Loucy (cell line): ENCODE results near the gene TRRAP.

Source experiments
- H2AFZ ChIP-seq: fragments of 200-600 bp; sonication (generic); 2 replicates; pipeline ENCODE4 v1.6.0; 2016; ENCODE audit warnings: antibody characterized with exemption, mild to moderate bottlenecking, low read length, moderate library complexity
- H3F3A ChIP-seq: fragments of 200-600 bp; 2 replicates; pipeline ENCODE4 v1.6.0; 2016; ENCODE audit warnings: antibody characterized with exemption, low read depth, mild to moderate bottlenecking
- H3K27me3 ChIP-seq: fragments of 200-600 bp; sonication (generic); 2 replicates; pipeline ENCODE4 v1.6.1; 2014; ENCODE audit warnings: low read length, mild to moderate bottlenecking; ENCODE audit not compliant: insufficient read depth, poor library complexity, severe bottlenecking
- H3K36me3 ChIP-seq: fragments of 200-600 bp; sonication (generic); 2 replicates; pipeline ENCODE4 v1.6.1; 2016; ENCODE audit warnings: low read length; ENCODE audit not compliant: insufficient read depth
- H3K4me1 ChIP-seq: fragments of 200-600 bp; sonication (generic); 2 replicates; pipeline ENCODE4 v1.5.1; 2014; ENCODE audit warnings: low read length, mild to moderate bottlenecking; ENCODE audit not compliant: insufficient read depth, poor library complexity, severe bottlenecking
- H3K4me2 ChIP-seq: fragments of 200-600 bp; sonication (generic); 2 replicates; pipeline ENCODE4 v1.6.0; 2014; ENCODE audit warnings: antibody characterized with exemption, low read length, low read depth, mild to moderate bottlenecking; ENCODE audit not compliant: poor library complexity, severe bottlenecking
- H3K4me3 ChIP-seq: fragments of 200-600 bp; sonication (generic); 2 replicates; pipeline ENCODE4 v1.5.1; 2014; ENCODE audit warnings: low read length, mild to moderate bottlenecking, mixed read lengths; ENCODE audit not compliant: poor library complexity, severe bottlenecking
- H3K79me2 ChIP-seq: fragments of 200-600 bp; sonication (generic); 2 replicates; pipeline ENCODE4 v1.6.1; 2014; ENCODE audit warnings: low read length; ENCODE audit not compliant: insufficient read depth
- H3K9ac ChIP-seq: fragments of 200-600 bp; sonication (generic); 2 replicates; pipeline ENCODE4 v1.6.0; 2014; ENCODE audit warnings: mild to moderate bottlenecking, low read depth, low read length, moderate library complexity; ENCODE audit not compliant: poor library complexity, severe bottlenecking
- H3K9me2 ChIP-seq: fragments of 200-600 bp; sonication (generic); replicated peaks from 2 replicates; pipeline ENCODE4 v1.6.1; 2016; ENCODE audit warnings: low read depth, low read length, mixed read lengths
- H3K9me3 ChIP-seq: fragments of 200-600 bp; sonication (generic); 2 replicates; pipeline ENCODE4 v1.6.1; 2014; ENCODE audit warnings: mild to moderate bottlenecking, antibody characterized with exemption, low read length, low read depth; ENCODE audit not compliant: insufficient read depth
- H4K20me1 ChIP-seq: fragments of 200-600 bp; sonication (generic); 2 replicates; pipeline ENCODE4 v1.6.0; 2014; ENCODE audit warnings: antibody characterized with exemption, low read length, mild to moderate bottlenecking; ENCODE audit not compliant: insufficient read depth, poor library complexity, severe bottlenecking
- CTCF ChIP-seq: fragments of 200-600 bp; sonication (generic); conservative IDR thresholded peaks from 2 replicates; pipeline ENCODE4 v1.5.1; 2014; ENCODE audit warnings: mild to moderate bottlenecking, antibody characterized with exemption, low read length
- EZH2phosphoT487 ChIP-seq: fragments of 200-600 bp; IDR thresholded peaks from 2 replicates; pipeline ENCODE4 v1.6.1; 2018; ENCODE audit warnings: antibody characterized with exemption, mild to moderate bottlenecking, moderate library complexity, borderline replicate concordance

Gene TRRAP

GRCh38 chr7:98903246-98903645 lies 24.9 kb downstream of the TRRAP start:
- Histone ChIP-seq H3K9me2 (no peaks in the 10 kb centered on the region), H3K4me2 (no peak overlapping the region), H3K36me3 (peaks cover 90% of the 10 kb centered on the region), H3K9me3 (no peaks in the 10 kb centered on the region), H4K20me1 (no peaks in the 10 kb centered on the region), H3F3A (no peaks in the 10 kb centered on the region), H3K79me2 (no peaks in the 10 kb centered on the region), H3K27me3 (no peaks in the 10 kb centered on the region), H2AFZ (no peak overlapping the region), H3K9ac (no peak overlapping the region), H3K4me3 (no peak overlapping the region), H3K4me1 (no peaks in the 10 kb centered on the region)
- no peak for TF ChIP-seq CTCF
- no peak for TF ChIP-seq EZH2phosphoT487

DNA sequence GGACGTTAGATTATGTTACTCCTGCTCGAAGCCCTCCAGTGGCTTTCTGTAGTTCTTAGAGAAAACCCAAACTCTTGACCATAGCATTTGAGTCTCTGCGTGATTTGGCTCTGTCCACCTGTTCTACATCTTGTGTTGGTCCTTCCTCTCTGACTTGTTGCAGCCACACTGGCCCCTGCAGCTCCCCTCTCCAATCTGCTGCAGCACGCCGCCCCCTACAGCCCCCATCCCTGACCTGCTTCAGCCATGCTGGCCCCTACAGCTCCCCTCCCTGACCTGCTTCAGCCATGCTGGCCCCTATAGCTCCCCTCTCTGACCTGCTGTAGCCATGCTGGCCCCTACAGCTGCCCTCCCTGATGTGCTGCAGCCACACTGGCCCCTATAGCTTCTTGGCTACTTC lies 29.2 kb downstream of the TRRAP start:
- Histone ChIP-seq H2AFZ (no peak overlapping the region), H3K79me2 (no peaks in the 10 kb centered on the region), H3K9me3 (no peaks in the 10 kb centered on the region), H3K4me2 (no peak overlapping the region), H4K20me1 (no peaks in the 10 kb centered on the region), H3K4me1 (no peaks in the 10 kb centered on the region), H3K4me3 (no peak overlapping the region), H3K27me3 (no peaks in the 10 kb centered on the region), H3K9me2 (no peaks in the 10 kb centered on the region), H3F3A (no peaks in the 10 kb centered on the region), H3K36me3 (peaks cover 87% of the 10 kb centered on the region; the same call in 1 of the 2 replicates), H3K9ac (no peak overlapping the region)
- TF ChIP-seq EZH2phosphoT487: no peak
- TF ChIP-seq CTCF: no peak

DNA sequence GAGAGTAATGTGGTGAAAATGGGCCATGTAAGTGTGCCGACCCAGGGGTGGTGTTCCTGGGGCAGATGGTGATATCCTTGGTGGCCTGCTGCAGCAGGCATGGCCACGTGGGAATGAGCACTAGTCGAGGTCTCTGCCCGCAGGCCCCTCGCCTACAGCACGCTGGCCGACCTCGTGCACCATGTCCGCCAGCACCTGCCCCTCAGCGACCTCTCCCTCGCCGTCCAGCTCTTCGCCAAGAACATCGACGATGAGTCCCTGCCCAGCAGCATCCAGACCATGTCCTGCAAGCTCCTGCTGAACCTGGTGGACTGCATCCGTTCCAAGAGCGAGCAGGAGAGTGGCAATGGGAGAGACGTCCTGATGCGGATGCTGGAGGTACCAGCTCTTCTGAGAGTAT lies 30.3 kb downstream of the TRRAP start:
- H3K4me2 ChIP-seq: no peak overlapping the region
- no peaks in the 10 kb centered on the region for H3K9me3 ChIP-seq
- H3K36me3 ChIP-seq: peaks cover 87% of the 10 kb centered on the region; the same call in 1 of the 2 replicates
- no peaks in the 10 kb centered on the region for H4K20me1 ChIP-seq
- no peak for TF ChIP-seq CTCF
- TF ChIP-seq EZH2phosphoT487: no peak
- H2AFZ ChIP-seq: no peak overlapping the region
- no peaks in the 10 kb centered on the region for H3K4me1 ChIP-seq
- H3K9me2 ChIP-seq: no peaks in the 10 kb centered on the region
- no peak overlapping the region for H3K9ac ChIP-seq
- H3K27me3 ChIP-seq: no peaks in the 10 kb centered on the region
- H3K79me2 ChIP-seq: no peaks in the 10 kb centered on the region
- H3F3A ChIP-seq: no peaks in the 10 kb centered on the region
- H3K4me3 ChIP-seq: no peak overlapping the region
